Tibial nerve (tissue), 4 donors: ENCODE data around the gene CAPN1. TPM values are rescaled to one million over a fixed set of nuclear protein-coding genes. Genes with fewer than 3 reads are reported as not detected.
"Not testable (repeated sequence)": the region's sequence is repeated elsewhere in the genome, so short reads cannot be mapped to it uniquely, and the experiment has no call there.

Experiments
- DNase-seq, 2 donors: peaks; one replicate each; pipeline ENCODE4 v3.0.0-alpha.2; 2019; ENCODE audit warnings: low spot score in 2 of 2
- H3K27ac ChIP-seq, 4 donors: fragments of 200-600 bp; sonication (generic) in 3 of 4; one replicate each; pipeline ENCODE4 v1.5.1; 2017 to 2019; ENCODE audit warnings: mild to moderate bottlenecking in 1 of 4
- H3K27me3 ChIP-seq, 2 donors: fragments of 200-600 bp; sonication (generic) in 1 of 2; one replicate each; pipeline versions ENCODE4 v1.5.1 to v1.6.0; 2017 to 2019
- H3K36me3 ChIP-seq, 3 donors: fragments of 200-600 bp; sonication (generic); one replicate each; pipeline ENCODE4 v1.5.1; 2018 to 2019
- H3K4me1 ChIP-seq, 4 donors: fragments of 200-600 bp; sonication (generic) in 3 of 4; one replicate each; pipeline ENCODE4 v1.5.1; 2017 to 2019
- H3K4me3 ChIP-seq, 4 donors: fragments of 200-600 bp; sonication (generic) in 3 of 4; one replicate each; pipeline ENCODE4 v1.5.1; 2017 to 2019; ENCODE audit warnings: mild to moderate bottlenecking in 1 of 4, moderate library complexity in 1 of 4
- H3K9me3 ChIP-seq, 4 donors: fragments of 200-600 bp; sonication (generic) in 3 of 4; one replicate each; pipeline ENCODE4 v1.5.1; 2017 to 2019
- EP300 ChIP-seq, 2 donors: sonication (generic); formaldehyde crosslinking; IDR thresholded peaks; one replicate each; pipeline ENCODE4 v1.6.1; 2017; ENCODE audit warnings: antibody characterized with exemption in 2 of 2, mild to moderate bottlenecking in 1 of 2
- POLR2A ChIP-seq, 2 donors: fragments of 450-650 bp; IDR thresholded peaks; one replicate each; pipeline ENCODE4 v1.6.1; 2017; ENCODE audit warnings: antibody characterized with exemption in 2 of 2, mild to moderate bottlenecking in 2 of 2, moderate library complexity in 2 of 2
- WGBS, 2 donors: methylation state at CpG; one replicate each; pipeline ENCODE4 v1.1.5; 2018; 5-methylcytosine and 5-hydroxymethylcytosine counted together
- total RNA-seq, 4 donors: library from RNA; depleted of rRNA; stranded (reverse); fragments of >200 nt; gene quantifications; one replicate each; pipeline ENCODE4 v1.1.0, GENCODE V29; 2016
- TF ChIP-seq, protein P1 (sequence below), 5 experiments: fragments of 200-600 bp in 3 of 5; fragments of 450-650 bp in 2 of 5; sonication (generic) in 3 of 5; IDR thresholded peaks; one replicate each; pipeline ENCODE4 v1.5.1; 2016 to 2019; ENCODE audit warnings: antibody characterized with exemption in 5 of 5, mild to moderate bottlenecking in 3 of 5, moderate library complexity in 2 of 5

Gene CAPN1
- total RNA-seq, 4 donors from 2014 or later, result 108 to 209 (median 150) TPM

DNA sequence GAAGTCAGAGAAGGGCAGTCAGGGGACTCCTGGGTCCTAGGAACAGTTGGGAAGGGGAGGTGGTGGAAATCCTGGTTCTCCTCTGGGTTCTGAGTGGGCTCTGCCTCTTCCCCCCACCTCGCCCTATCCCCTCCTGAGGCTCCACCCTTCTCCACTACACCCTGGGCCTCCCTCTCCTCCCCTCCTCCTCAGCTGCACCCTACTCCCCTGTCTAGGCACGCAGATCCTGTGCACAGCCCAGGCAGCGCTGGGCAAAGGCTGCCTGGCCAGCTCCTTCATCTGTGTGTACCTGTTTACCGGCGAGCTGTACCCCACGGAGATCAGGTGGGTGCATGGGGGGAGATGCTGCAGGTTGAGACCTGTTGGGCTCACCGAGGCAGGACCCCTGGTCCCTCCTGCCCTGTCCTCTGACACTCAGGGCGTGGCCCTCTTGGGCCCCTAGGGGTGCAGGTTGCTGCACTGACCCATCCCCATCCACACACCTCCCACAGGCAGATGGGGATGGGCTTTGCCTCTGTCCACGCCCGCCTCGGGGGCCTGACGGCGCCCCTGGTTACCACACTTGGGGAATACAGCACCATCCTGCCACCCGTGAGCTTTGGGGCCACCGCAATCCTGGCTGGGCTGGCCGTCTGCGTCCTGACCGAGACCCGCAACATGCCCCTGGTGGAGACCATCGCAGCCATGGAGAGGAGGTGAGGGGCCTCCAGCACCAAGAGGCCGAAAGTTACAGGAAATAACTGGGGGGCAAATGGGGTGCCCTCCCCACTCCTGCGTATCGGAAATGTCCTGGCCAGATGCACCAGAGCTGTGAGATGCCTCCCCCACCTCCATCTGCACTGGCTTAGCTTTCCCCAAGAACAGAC lies 54.7 kb downstream of the CAPN1 start:
- H3K36me3 ChIP-seq, result no peaks in the 10 kb centered on the region
- no peaks in the 10 kb centered on the region for H3K27me3 ChIP-seq
- no peak overlapping the region for H3K27ac ChIP-seq
- H3K4me3 ChIP-seq, result no peak overlapping the region
- DNase-seq, result no peak
- 79 to 82% methylated on average over 22 to 23 of the region's 23 CpGs for WGBS, 2 donors
- H3K4me1 ChIP-seq, result no peaks in the 10 kb centered on the region
- no peaks in the 10 kb centered on the region for H3K9me3 ChIP-seq
- TF ChIP-seq EP300 (IDR thresholded peaks at IDR 0.05), result no peak
- TF ChIP-seq, protein P1, sequence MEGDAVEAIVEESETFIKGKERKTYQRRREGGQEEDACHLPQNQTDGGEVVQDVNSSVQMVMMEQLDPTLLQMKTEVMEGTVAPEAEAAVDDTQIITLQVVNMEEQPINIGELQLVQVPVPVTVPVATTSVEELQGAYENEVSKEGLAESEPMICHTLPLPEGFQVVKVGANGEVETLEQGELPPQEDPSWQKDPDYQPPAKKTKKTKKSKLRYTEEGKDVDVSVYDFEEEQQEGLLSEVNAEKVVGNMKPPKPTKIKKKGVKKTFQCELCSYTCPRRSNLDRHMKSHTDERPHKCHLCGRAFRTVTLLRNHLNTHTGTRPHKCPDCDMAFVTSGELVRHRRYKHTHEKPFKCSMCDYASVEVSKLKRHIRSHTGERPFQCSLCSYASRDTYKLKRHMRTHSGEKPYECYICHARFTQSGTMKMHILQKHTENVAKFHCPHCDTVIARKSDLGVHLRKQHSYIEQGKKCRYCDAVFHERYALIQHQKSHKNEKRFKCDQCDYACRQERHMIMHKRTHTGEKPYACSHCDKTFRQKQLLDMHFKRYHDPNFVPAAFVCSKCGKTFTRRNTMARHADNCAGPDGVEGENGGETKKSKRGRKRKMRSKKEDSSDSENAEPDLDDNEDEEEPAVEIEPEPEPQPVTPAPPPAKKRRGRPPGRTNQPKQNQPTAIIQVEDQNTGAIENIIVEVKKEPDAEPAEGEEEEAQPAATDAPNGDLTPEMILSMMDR (IDR thresholded peaks at IDR 0.05), result no peak
- no peak for TF ChIP-seq POLR2A (IDR thresholded peaks at IDR 0.05)

DNA sequence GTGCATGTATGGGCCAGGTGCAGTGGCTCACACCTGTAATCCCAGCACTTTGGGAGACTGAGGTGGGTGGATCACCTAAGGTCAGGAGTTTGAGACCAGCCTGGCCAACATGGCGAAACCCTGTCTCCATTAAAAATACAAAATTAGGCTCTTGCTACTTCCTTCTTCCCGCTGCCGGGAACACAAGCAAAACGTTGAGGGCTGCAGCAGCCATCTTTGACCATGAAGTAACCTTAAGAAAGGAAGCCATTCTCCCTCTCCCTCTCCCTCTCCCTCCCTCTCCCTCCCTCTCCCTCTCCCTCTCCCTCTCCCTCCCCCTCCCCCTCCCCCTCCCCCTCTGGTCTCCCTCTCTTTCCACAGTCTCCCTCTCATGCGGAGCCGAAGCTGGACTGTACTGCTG lies 56.6 kb downstream of the CAPN1 start:
- not testable (repeated sequence) for H3K4me1 ChIP-seq, H3K27me3 ChIP-seq, H3K4me3 ChIP-seq, DNase-seq, H3K27ac ChIP-seq, H3K9me3 ChIP-seq, H3K36me3 ChIP-seq
- 76 to 78% methylated on average over 5 to 6 of the region's 6 CpGs for WGBS, 2 donors

DNA sequence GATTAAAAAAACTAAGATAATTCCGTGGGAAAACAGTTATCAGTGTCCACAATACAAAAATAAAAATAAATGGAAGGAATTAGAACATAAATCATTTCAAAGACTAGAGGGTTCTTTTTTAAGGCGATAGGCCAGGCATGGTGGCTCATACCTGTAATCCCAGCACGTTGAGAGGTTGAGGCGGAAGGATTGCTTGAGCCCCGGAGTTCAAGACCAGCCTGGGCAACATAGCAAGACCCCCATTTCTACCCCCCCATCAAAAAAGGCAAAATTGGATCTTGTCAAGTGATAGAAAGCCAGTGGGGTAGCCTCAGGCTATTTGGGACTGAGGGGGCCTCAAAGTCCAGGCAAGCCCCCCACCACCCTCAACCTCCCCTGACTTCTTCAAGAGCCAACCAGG lies 59.4 kb downstream of the CAPN1 start:
- TF ChIP-seq EP300 (IDR thresholded peaks at IDR 0.05) (no peak), POLR2A (IDR thresholded peaks at IDR 0.05) (no peak)
- TF ChIP-seq, protein P1 (IDR thresholded peaks at IDR 0.05), result no peak
- Histone ChIP-seq H3K4me1 (no peaks in the 10 kb centered on the region), H3K9me3 (peaks cover 0 to 4% (median 0%) of the 10 kb centered on the region in 4 donors), H3K4me3 (no peak overlapping the region), H3K36me3 (no peaks in the 10 kb centered on the region), H3K27me3 (no peaks in the 10 kb centered on the region), H3K27ac (no peak overlapping the region)
- no peak for DNase-seq
- WGBS, 2 donors, result 71 to 77% methylated on average over 5 of the region's 5 CpGs

DNA sequence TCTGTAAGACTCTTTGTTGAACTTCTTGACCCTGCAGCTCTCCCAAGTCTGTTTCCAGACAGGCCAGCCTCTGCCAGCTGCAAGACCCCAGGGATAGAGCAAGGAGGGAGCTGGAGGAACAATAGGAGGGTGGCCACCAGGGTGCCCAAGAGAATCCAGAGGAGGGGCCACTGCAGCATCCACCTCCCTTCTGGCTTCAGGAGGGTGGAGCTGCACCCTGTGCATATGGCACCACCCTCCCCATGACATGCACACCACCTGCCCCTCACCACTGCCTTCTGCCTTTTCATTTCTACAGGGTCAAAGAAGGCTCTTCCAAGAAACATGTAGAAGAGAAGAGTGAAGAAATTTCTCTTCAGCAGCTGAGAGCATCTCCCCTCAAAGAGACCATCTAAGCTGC lies 60.0 kb downstream of the CAPN1 start:
- TF ChIP-seq, protein P1 (IDR thresholded peaks at IDR 0.05), result no peak
- TF ChIP-seq POLR2A (IDR thresholded peaks at IDR 0.05) (no peak), EP300 (IDR thresholded peaks at IDR 0.05) (no peak)
- H3K4me1 ChIP-seq, result no peaks in the 10 kb centered on the region
- DNase-seq, result no peak
- H3K27ac ChIP-seq, result no peak overlapping the region
- peaks cover 0 to 4% (median 0%) of the 10 kb centered on the region in 4 donors for H3K9me3 ChIP-seq
- no peak overlapping the region for H3K4me3 ChIP-seq
- H3K27me3 ChIP-seq, result no peaks in the 10 kb centered on the region
- H3K36me3 ChIP-seq, result no peaks in the 10 kb centered on the region

DNA sequence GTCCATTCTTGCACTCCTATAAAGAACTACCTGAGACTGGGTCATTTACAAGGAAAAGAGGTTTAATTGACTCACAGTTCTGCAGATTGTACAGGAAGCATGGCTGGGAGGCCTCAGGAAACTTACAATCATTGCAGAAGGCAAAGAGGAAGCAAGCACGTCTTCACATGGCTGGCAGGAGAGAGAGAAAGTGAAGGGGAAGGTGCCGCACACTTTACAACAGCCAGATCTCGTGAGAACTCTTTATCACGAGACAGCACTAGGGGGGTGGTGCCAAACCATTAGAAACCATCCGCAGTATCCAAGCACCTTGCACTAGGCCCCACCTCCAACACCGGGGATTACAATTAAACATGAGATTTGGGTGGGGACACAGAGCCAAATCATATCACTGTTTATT lies 60.7 kb downstream of the CAPN1 start:
- H3K27me3 ChIP-seq, result no peaks in the 10 kb centered on the region
- DNase-seq, result no peak
- H3K4me3 ChIP-seq, result no peak overlapping the region
- H3K4me1 ChIP-seq, result no peaks in the 10 kb centered on the region
- TF ChIP-seq EP300 (IDR thresholded peaks at IDR 0.05) (no peak), POLR2A (IDR thresholded peaks at IDR 0.05) (no peak)
- TF ChIP-seq, protein P1 (IDR thresholded peaks at IDR 0.05), result no peak
- H3K36me3 ChIP-seq, result no peaks in the 10 kb centered on the region
- no peak overlapping the region for H3K27ac ChIP-seq
- peaks cover 0 to 4% (median 0%) of the 10 kb centered on the region in 4 donors for H3K9me3 ChIP-seq
- 82 to 84% methylated on average over 6 of the region's 6 CpGs for WGBS, 2 donors
